DMS114 treated with DMSO at 0.1 percent for 48 hours (cell line): ENCODE data around the gene OR5B21.

Source experiments
- DNase-seq: peaks from one replicate; lab custom pipeline; 2025; ENCODE audit not compliant: unreplicated experiment; lab: John Stamatoyannopoulos, UW

Gene OR5B21

GRCh38 chr11:58508005-58508404 lies at the start of gene OR5B21:
Gene OR5B21 (minus strand): TSS chr11:58508105. CDS start chr11:58508105, 0 bp downstream.
- no peak for DNase-seq

DNA sequence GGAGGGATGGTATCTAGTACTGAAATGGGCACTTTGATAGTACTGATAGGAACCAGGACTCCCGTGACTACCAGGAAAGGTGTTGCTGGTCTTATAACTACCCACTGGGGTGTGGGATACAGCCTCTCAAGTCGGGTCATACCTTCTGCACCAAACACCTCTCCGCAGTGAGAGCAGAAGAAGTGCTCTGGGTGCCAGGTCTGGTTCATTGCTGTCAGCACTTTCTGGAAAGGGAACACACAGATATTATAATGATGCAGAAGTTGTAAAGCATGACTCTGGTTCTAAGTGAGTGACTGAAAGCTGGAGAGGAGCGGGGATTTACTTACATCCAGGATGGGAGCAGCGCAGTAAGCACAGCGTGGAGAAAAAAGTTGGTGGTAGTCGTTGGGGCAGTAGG lies 41.7 kb upstream of the OR5B21 start:
- DNase-seq, result no peak

GRCh38 chr11:58546841-58547240 lies 38.9 kb upstream of the OR5B21 start:
- no peak for DNase-seq

- DNase-seq, result no peak
Measured at GRCh38 chr11:58531865-58532341, 24.0 kb upstream of the OR5B21 start.

DNA sequence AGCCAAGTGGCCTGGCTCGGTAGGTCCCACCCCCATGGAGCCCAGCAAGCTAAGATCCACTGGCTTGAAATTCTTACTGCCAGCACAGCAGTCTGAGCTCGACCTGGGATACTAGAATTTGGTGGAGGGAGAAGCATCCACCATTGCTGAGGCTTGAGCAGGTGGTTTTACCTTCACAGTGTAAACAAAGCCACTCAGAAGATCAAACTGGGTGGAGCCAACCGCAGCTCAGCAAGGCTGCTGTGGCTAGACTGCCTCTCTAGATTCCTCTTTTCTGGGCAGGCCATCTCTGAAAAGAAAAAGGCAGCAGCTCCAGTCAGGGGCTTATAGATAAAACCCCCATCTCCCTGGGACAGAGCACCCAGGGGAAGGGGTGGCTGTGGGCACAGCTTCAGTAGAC lies 22.3 kb upstream of the OR5B21 start:
- no peak for DNase-seq

DNA sequence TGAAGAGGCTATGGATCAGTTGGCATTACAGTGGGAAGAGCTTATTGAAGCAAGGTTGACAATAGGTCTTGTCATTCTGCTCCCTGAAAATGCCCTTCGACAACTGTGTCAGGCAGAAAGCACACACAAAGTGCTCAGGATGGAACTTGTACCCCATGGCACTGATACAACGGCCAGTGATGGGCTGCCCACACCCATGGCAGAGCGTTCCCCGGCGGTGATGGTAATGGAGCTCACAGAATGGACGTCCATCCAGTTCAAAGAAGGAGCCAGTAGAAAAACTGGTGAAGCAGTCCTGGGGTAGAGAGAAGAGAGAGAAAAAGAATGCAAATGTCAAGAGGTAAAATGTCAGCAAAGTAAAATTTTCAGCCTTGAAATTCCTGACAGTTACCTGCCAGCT lies 19.5 kb upstream of the OR5B21 start:
- no peak for DNase-seq

- no peak for DNase-seq
Measured at GRCh38 chr11:58526721-58527120, 18.8 kb upstream of the OR5B21 start.

DNA sequence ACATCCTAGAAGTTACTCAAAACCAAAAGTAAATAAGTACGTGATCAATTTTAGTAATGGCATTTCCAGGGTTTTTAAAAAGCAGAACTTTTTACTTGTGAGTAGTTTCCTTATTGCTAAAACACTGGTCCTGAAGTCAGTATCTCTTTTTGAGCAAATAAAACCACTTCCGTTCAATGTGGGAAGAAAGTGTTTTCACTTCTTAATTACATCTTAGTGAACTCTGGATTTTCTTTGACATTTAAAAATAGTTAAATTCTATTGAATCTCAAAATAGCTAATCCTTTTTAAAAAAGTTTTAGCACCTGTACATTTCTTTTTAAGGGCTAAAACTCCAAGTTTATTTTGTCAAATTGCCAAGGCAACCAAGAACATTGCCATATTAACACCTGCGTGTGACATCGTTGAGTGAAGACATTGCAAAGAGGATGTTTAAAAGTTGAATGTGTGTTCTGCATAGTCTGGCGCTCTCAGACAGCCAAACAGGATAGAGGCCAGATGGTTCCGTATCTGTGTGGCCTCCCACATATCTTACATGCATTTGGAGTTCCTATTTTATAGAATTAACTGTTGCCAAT lies 17.2 kb upstream of the OR5B21 start:
- no peak for DNase-seq

DNA sequence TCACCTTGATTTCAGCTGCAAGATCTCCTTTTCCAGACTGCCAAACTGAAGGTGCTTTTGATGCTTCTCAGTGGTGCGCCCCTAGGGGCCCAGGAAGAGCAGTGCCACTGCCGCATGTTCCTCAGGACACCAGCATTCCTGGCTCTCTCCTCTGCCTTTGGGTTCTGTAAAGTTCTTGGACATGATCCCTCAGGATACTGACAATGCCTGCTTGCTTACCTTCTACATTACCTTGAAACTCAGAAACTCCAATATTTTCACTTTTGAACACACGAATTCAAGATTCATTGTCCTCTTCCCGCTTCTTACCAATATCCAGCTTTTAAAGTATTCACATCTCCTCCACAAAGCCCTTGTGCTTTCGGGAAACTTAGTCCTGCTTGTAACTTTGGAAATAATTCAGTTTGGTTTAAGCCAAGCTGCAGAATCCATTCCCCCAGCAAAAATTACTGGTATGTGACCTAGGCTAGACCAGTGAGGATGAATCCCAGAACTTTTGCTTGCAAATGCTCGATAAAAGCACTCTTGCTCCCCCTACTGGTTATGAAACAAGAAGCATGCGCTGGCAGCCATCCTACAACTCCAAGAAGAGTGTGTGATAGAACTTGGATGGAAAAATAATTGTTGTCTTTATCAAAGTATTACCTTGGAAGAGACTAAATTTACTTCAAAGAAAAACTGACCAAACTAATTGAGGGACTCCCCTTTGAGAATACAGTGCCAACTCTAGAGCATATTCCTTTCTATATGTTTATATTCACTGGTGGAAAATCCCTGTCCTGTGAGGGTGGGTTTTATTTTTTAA lies 16.5 kb upstream of the OR5B21 start:
- peak; percentile 32 for DNase-seq

- DNase-seq, result peak; percentile 9
Measured at GRCh38 chr11:58513747-58514367, 6.0 kb upstream of the OR5B21 start.

- DNase-seq, result no peak
Measured at GRCh38 chr11:58511636-58512035, 3.7 kb upstream of the OR5B21 start.

- DNase-seq, result no peak
Measured at GRCh38 chr11:58509748-58510147, 1.8 kb upstream of the OR5B21 start.

DNA sequence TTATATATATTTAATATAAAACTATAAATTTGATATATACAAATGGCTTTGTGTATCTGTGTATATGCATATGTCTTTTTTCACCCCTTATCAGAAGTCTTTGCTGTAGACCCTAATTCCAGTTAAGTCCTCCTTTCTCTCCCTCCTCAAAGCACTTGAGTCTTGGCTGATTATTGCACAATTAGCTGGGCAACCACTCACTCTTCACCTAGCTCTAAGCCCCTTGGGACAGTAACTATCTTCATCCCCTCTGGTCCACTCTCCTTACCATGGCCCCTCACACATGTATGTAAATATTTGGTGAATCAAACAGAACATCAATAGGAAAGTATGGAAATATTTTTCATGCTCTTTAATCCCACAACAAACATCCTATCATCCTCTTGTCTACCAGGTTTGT lies 909 bp upstream of the OR5B21 start:
- DNase-seq, result no peak

GRCh38 chr11:58507355-58507754 lies 550 bp downstream of the OR5B21 start:
- DNase-seq, result no peak

- DNase-seq, result no peak
Measured at GRCh38 chr11:58506935-58507334, 970 bp downstream of the OR5B21 start.

DNA sequence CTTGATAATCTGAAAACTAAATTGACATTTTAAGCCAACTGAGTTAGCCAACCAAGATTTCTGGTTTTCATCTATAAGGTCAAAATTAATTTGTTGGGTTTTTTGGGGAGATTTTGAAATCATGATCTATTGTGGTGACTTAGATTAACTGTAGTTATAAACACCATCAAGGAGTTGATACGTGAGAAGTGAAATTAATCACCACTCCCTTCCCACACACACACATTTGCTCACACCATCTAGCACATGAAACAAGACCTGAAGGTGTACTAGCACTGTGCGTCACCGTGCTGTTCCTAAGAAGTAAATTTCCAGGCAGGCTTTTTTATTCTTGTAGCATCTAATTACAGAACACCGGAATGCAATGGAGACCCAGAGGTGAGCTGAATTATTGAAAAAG lies 2.1 kb downstream of the OR5B21 start:
- DNase-seq, result no peak

DNA sequence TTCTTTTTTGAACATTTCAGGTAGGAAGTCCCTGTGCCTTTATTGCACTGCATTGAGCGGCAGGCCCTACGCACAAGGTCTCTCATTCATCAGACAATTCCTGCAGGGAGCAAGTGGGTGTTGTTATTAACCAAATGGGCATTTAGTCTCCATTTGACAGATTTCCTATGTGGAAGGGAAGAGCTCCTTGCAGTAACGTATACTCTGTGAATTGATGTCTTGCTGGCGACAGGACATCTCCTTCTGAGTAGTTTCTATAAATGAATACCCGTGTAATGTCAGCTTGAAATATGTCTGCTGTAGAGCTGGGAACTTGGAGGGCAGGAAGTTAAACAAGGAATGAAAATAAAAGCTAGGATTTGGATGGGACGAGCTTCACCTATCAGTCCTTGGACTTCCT lies 3.7 kb downstream of the OR5B21 start:
- no peak for DNase-seq

- DNase-seq, result no peak
Measured at GRCh38 chr11:58503361-58503856, 4.5 kb downstream of the OR5B21 start.

DNA sequence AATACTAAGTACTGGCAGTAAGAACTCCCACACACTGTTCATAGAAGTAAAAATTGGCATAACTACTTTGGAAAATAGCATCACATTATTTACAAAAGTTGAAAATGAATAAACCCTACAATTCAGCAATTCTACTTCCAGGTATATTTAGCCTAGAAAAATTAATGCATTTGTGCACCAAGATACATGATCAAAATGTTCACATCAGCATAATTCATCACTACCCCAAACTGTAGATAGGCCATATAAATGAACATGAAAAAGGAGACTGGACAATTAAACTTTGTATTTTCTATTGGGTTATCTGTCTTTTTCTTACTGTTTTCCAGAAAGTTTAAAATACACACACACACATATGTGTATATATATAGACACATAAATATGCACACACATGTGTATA lies 5.9 kb downstream of the OR5B21 start:
- no peak for DNase-seq

GRCh38 chr11:58498464-58498863 lies 9.4 kb downstream of the OR5B21 start:
- DNase-seq, result no peak

- no peak for DNase-seq
Measured at GRCh38 chr11:58497951-58498350, 10.0 kb downstream of the OR5B21 start.

DNA sequence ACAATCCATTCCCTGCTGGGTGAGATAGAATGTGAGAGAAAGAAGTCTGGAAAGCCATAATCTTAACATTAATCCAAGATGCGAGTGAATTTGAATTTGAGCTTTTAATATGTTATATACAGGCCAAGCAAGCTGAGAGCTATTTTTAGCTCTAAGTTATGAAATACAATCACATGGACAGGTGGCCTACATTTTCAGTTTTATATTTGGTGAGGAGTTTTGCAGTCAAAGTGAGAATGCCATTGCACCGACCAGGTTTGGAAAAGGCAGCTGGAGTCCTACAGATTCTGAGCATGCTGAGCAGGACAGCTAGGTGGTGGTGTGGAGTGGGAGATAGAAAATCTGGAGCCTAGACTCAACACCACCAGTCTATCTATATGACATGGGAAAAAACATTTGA lies 12.0 kb downstream of the OR5B21 start:
- no peak for DNase-seq
